22Rv1 (cell line): ENCODE measurements around the gene ARL2.
"Not testable (repeated sequence)": the region's sequence is repeated elsewhere in the genome, so short reads cannot be mapped to it uniquely, and the experiment has no call there.

Experiments used
- CTCF ChIP-seq: fragments of 450-650 bp; IDR thresholded peaks from 2 replicates; pipeline ENCODE4 v1.5.1; 2017; ENCODE audit warnings: mild to moderate bottlenecking
- ZFX ChIP-seq: fragments of 450-650 bp; IDR thresholded peaks from 2 replicates; pipeline ENCODE4 v1.6.1; 2017; ENCODE audit warnings: antibody characterized with exemption, borderline replicate concordance

- not testable (repeated sequence) for TF ChIP-seq CTCF, ZFX
These were observed 10.0 kb upstream of the ARL2 start for GRCh38 chr11:65003968-65004367.
